ENCODE data around the gene P2RX5.

Gene P2RX5

GRCh38 chr17:3655766-3656165, 40.2 kb downstream of the P2RX5 start:
- no peak overlapping the region for H3K4me3 ChIP-seq (ENCODE audit: low read depth, low read length)
- TF ChIP-seq, protein P1, sequence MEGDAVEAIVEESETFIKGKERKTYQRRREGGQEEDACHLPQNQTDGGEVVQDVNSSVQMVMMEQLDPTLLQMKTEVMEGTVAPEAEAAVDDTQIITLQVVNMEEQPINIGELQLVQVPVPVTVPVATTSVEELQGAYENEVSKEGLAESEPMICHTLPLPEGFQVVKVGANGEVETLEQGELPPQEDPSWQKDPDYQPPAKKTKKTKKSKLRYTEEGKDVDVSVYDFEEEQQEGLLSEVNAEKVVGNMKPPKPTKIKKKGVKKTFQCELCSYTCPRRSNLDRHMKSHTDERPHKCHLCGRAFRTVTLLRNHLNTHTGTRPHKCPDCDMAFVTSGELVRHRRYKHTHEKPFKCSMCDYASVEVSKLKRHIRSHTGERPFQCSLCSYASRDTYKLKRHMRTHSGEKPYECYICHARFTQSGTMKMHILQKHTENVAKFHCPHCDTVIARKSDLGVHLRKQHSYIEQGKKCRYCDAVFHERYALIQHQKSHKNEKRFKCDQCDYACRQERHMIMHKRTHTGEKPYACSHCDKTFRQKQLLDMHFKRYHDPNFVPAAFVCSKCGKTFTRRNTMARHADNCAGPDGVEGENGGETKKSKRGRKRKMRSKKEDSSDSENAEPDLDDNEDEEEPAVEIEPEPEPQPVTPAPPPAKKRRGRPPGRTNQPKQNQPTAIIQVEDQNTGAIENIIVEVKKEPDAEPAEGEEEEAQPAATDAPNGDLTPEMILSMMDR (IDR thresholded peaks at IDR 0.05; ENCODE audit: insufficient read depth, low read length, missing control alignments), result no peak
- DNase-seq (ENCODE audit: low read depth, low spot score), result no peak
- ChIA-PET POLR2A (interaction anchor here (1.2 to 3.2 kb wide), 2 partner anchors 11 to 20 kb away, joined by 3 to 13 read pairs; partner anchors contain the start of gene SHPK), CTCF (interaction anchor here (1.5 kb wide), 1 partner anchor 8 kb away, joined by 7 read pairs; no protein-coding TSS in a partner anchor)

DNA sequence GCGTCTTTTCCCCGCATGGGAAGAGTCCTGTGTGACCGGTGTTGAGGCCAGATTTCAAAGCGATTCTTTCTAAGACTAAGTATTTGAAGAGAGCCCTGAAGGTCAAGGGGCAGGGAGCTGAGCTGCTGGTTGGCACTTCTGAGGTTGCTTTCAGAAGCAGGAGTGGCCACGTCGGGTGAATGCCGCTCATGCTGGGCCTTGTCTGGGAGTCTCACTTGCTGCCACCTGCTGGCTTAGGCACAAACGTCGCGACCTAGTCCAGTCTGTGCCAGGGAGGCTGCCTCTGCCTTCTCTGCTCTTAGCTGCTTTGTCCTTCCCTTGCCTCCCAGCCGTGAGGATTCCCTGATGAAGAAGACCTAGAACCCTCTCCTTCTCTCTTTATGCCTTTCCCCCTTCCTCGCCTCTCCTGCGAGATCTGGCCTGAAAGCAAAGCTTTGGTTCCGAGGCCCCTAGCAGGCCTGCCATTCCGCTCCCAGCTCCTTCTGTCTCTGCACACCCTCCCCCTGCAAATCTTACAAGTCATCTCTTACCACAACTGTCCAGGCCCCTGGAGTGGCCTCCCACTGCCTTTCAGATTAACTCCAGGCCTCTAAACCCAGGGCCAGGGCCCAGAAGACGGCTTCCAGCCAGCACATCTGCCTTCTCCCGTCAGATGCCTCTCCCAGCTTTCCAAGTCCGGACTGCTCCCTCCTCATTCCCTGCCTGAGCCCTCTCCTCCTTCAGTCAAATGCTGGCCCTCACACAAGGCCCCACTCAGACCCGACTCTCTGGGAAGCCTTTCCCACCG, 48.0 kb downstream of the P2RX5 start:
- POLR2A ChIA-PET, result interaction anchor here (0.7 kb wide), 1 partner anchor 12 kb away, joined by 3 read pairs; the partner anchor contains the start of genes CTNS and SHPK
- H3K4me3 ChIP-seq (ENCODE audit: low read depth, low read length), result no peak overlapping the region
- CTCF ChIA-PET, result interaction anchor here (0.7 to 5.1 kb wide), 13 partner anchors 9 to 1266 kb away, joined by 3 to 40 read pairs (median 4); partner anchors contain the start of genes CTNS and SHPK
- DNase-seq (ENCODE audit: low read depth, low spot score), result no peak
- TF ChIP-seq, protein P1 (IDR thresholded peaks at IDR 0.05; ENCODE audit: insufficient read depth, low read length, missing control alignments), result peak; percentile 77

DNA sequence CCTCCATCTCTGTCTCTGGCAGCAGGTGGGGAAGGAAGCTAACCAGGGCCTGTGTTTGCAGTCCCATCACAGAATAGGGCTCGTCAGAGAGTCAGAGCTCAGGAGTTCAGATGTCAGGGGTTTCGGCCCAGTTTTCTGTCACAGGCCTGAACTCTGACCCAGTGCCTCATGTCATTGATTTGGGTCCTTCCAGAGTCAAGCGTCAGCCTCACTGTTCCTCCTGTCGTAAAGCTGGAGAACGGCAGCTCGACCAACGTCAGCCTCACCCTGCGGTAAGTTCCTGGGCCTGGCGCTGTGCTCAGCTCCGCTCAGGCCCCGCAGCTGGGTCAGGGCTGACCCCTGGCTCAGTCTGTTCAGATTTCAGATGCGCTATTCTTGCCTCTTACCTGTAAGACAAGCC, 48.7 kb downstream of the P2RX5 start:
- no peak overlapping the region for H3K4me3 ChIP-seq (ENCODE audit: low read depth, low read length)
- ChIA-PET POLR2A (interaction anchor here (0.7 kb wide), 1 partner anchor 11 kb away, joined by 3 read pairs; the partner anchor contains the start of genes CTNS and SHPK), CTCF (interaction anchor here (0.9 to 5.1 kb wide), 10 partner anchors 9 to 1265 kb away, joined by 3 to 40 read pairs (median 4); partner anchors contain the start of genes CTNS and SHPK)
- TF ChIP-seq, protein P1 (IDR thresholded peaks at IDR 0.05; ENCODE audit: insufficient read depth, low read length, missing control alignments), result no peak
- DNase-seq (ENCODE audit: low read depth, low spot score), result no peak

DNA sequence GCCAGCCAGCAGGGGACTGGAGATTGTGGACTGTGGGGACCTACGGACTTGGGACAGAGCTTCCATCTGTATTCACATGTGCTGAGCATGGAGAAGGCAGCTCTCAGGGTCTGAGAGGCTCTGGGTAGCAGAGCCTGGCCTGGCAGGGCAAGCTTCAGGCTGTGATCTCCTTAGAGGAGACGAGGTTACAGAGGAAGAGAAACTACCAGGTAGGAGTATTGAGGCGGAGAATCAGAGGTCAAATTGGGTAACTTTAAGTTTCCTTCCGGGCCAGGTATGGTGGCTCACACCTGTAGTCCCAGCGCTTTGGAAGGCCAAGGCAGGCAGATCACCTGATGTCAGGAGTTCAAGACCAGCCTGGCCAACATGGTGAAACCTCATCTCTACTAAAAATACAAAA, 50.6 kb downstream of the P2RX5 start:
- CTCF ChIA-PET, result interaction anchor here (0.9 to 1.8 kb wide), 3 partner anchors 9 to 597 kb away, joined by 3 to 4 read pairs (median 3); no protein-coding TSS in a partner anchor
- no peak overlapping the region for H3K4me3 ChIP-seq (ENCODE audit: low read depth, low read length)
- no peak for DNase-seq (ENCODE audit: low read depth, low spot score)
- POLR2A ChIA-PET, result no interaction called here
- TF ChIP-seq, protein P1 (IDR thresholded peaks at IDR 0.05; ENCODE audit: insufficient read depth, low read length, missing control alignments), result no peak

DNA sequence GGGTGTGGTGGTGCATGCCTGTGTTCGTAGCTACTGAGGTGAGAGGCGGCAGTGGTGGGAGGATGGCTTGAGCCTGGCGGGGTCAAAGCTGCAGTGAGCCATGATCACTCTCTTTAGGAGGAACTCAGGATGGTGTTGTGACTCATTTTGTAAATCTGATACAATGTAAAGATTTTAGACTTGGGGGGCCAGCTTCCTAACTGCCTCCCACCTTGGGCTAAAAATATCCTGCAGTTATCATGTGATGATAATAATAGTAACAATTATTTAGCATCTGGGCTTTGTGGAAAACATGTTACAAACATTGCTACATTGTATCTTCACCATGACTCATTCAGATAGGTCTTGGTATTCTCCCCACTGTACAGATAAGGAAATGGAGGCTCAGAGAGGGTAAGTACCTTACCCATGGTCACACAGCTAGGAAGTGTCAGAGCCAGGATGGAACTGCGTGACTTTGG, 52.0 kb downstream of the P2RX5 start:
- no peak for DNase-seq (ENCODE audit: low read depth, low spot score)
- POLR2A ChIA-PET, result no interaction called here
- CTCF ChIA-PET, result interaction anchor here (1.8 kb wide), 1 partner anchor 11 kb away, joined by 4 read pairs; no protein-coding TSS in a partner anchor
- TF ChIP-seq, protein P1 (IDR thresholded peaks at IDR 0.05; ENCODE audit: insufficient read depth, low read length, missing control alignments), result no peak
- H3K4me3 ChIP-seq (ENCODE audit: low read depth, low read length), result no peak overlapping the region

Data from AG04449 (cell line).